PFSK-1 (cell line): ENCODE measurements around the gene TMEM209.

Experiments used
- FOXP2 ChIP-seq: optimal IDR thresholded peaks from 2 replicates; pipeline ENCODE3; 2011; ENCODE audit warnings: borderline replicate concordance, control low read depth, inconsistent platforms; ENCODE audit not compliant: insufficient read depth; ENCODE audit errors: extremely low read length, extremely low read depth
- POLR2AphosphoS5 ChIP-seq: IDR thresholded peaks from 2 replicates; pipeline ENCODE4 v1.6.1; 2012; ENCODE audit warnings: low read depth, mild to moderate bottlenecking, control low read depth, low read length, moderate library complexity
- SIN3A ChIP-seq: IDR thresholded peaks from 2 replicates; pipeline ENCODE4 v1.6.1; 2012; ENCODE audit warnings: mild to moderate bottlenecking, low read length, moderate library complexity, borderline replicate concordance; ENCODE audit not compliant: insufficient read depth
- TAF1 ChIP-seq: IDR thresholded peaks from 2 replicates; pipeline ENCODE4 v1.6.1; 2012; ENCODE audit warnings: low read length, control low read depth, borderline replicate concordance; ENCODE audit not compliant: insufficient read depth
- TF ChIP-seq, protein P1 (sequence below), 2 experiments: IDR thresholded peaks; 2 replicates each; pipeline versions ENCODE4 v1.6.1 to v1.8.0; 2011 to 2012; ENCODE audit warnings: low read depth in 2 of 2, low read length in 2 of 2, control low read depth in 1 of 2, inconsistent platforms in 1 of 2, mild to moderate bottlenecking in 1 of 2, moderate library complexity in 1 of 2; ENCODE audit not compliant: insufficient read depth in 1 of 2

TMEM209 gene

DNA sequence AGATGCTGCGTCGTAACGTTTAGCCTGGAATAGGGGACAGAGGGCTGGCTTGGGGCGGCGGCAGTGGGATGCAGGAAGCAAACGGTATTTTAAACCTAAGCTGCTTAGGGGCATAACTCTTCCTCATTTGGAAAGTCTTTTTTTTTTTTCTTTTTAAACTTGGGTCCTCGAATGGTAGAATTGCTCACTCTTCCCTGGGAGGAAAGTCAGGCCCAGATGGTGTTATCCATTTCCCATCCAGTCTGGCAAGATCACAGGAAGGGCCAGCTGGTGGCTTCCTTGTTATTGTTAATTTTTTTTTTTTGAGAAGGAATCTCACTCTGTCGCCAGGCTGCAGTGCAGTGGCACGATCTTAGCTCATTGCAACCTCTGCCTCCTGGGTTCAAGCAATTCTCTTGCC is 56.6 kb downstream of the TMEM209 start:
- TF ChIP-seq SIN3A (no peak), POLR2AphosphoS5 (no peak), FOXP2 (no peak), TAF1 (no peak)
- TF ChIP-seq, protein P1, sequence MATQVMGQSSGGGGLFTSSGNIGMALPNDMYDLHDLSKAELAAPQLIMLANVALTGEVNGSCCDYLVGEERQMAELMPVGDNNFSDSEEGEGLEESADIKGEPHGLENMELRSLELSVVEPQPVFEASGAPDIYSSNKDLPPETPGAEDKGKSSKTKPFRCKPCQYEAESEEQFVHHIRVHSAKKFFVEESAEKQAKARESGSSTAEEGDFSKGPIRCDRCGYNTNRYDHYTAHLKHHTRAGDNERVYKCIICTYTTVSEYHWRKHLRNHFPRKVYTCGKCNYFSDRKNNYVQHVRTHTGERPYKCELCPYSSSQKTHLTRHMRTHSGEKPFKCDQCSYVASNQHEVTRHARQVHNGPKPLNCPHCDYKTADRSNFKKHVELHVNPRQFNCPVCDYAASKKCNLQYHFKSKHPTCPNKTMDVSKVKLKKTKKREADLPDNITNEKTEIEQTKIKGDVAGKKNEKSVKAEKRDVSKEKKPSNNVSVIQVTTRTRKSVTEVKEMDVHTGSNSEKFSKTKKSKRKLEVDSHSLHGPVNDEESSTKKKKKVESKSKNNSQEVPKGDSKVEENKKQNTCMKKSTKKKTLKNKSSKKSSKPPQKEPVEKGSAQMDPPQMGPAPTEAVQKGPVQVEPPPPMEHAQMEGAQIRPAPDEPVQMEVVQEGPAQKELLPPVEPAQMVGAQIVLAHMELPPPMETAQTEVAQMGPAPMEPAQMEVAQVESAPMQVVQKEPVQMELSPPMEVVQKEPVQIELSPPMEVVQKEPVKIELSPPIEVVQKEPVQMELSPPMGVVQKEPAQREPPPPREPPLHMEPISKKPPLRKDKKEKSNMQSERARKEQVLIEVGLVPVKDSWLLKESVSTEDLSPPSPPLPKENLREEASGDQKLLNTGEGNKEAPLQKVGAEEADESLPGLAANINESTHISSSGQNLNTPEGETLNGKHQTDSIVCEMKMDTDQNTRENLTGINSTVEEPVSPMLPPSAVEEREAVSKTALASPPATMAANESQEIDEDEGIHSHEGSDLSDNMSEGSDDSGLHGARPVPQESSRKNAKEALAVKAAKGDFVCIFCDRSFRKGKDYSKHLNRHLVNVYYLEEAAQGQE (IDR thresholded peaks at IDR 0.05; ENCODE audit: insufficient read depth in 1 of 2, low read depth in 2 of 2, low read length in 2 of 2), result no peak

DNA sequence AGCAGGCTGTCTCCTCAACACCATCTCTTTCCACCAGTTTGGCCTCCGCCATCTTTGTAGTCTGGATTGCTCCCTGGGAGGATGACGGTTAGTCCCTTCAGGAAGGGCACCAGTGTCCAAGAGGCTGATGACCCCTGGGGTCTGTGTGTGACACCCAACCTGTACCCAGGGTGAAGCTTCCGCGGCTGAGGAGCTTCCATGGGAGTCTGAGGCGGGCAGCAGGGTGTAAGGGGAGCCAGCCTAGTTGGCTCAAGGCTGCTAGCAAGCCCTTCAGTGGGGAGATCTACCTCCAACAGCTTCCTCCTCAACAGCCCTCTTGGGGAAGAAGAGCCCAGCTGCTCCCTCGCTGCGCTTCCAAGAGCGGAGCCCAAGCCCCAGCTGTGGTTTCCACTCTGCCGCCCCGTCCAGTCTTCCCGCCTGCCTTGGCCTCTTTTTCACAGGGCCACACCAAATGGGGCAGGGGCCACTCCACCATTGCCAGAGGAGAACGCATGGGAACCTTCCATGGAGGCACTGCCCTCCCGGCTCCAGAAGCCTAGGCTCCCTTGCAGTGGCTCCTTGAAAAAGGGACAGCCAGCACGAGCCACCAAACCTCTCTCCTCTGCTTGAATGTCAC is 57.4 kb downstream of the TMEM209 start:
- TF ChIP-seq TAF1 (no peak), POLR2AphosphoS5 (no peak), SIN3A (no peak), FOXP2 (no peak)
- TF ChIP-seq, protein P1 (IDR thresholded peaks at IDR 0.05; ENCODE audit: insufficient read depth in 1 of 2, low read depth in 2 of 2, low read length in 2 of 2), result no peak

DNA sequence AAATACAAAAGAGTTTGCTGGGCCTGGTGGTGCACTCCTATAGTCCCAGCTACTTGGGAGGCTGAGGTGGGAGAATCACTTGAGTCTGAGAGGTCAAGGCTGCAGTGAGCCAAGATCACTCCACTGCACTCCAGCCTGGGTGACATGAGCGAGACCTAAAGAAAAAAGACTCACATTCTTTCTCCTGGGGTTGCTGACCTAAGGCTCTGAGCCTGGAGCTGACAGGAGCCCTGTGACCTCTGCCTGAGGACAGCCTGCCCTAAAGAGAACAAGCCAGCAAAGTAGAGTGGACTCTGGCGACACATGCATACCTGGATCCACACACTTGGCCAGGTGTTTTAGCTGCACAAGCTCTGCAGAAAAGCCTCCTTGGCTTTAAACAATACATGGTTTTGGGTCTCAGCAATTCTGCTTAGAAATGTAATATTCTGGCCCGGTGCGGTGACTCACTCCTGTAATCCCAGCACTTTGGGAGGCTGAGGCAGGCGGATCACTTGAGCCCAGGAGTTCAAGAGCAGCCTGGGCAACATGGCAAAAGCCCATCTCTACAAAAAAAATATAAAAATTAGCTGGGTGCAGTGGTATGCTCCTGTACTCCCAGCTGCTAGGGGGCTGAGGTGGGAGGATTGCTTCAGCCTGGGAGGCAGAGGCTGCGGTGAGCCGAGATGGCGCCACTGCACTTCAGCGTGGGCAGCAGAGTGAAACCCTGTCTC is 58.4 kb downstream of the TMEM209 start:
- TF ChIP-seq, protein P1 (IDR thresholded peaks at IDR 0.05; ENCODE audit: insufficient read depth in 1 of 2, low read depth in 2 of 2, low read length in 2 of 2), result no peak
- TF ChIP-seq TAF1, result no peak
- no peak for TF ChIP-seq POLR2AphosphoS5
- TF ChIP-seq FOXP2, result no peak
- TF ChIP-seq SIN3A, result no peak

DNA sequence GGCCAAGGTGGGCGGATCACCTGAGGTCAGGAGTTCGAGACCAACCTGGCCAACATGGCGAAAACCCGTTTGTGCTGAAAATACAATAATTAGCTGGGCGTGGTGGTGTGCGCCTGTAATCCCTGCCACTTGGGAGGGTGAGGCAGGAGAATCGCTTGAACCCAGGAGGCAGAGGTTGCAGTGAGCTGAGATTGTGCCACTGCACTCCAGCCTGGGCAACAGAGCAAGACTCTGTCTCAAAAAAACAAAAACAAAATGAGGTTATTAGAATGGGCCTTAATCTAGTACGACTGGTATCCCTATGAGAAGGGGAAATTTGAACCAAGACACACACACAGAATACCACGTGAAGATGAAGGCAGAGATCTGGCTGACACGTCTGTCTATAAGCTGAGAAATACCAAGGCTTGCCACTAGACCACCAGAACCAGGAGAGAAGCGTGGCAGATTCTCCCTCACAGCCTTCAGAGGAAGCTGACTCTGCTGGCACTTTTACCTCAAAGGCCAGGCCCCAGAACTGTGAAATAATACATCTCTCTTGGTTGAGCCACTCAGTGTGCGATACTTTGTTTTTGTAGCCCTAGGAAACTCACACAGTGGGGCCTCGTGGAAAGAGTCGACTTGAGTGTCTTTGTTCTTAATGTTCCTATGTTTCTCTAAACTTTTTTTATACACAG is 59.6 kb downstream of the TMEM209 start:
- no peak for TF ChIP-seq SIN3A
- no peak for TF ChIP-seq POLR2AphosphoS5
- TF ChIP-seq, protein P1 (IDR thresholded peaks at IDR 0.05; ENCODE audit: insufficient read depth in 1 of 2, low read depth in 2 of 2, low read length in 2 of 2), result no peak
- no peak for TF ChIP-seq TAF1
- no peak for TF ChIP-seq FOXP2
